UCSD-AML1 (cell line): ENCODE data around the gene DFFB.
"Not testable (repeated sequence)": the region's sequence is repeated elsewhere in the genome, so short reads cannot be mapped to it uniquely, and the experiment has no call there.

Source experiments
- DNase-seq: peaks from one replicate; lab custom pipeline; 2025; ENCODE audit not compliant: unreplicated experiment; lab: John Stamatoyannopoulos, UW

DFFB gene

GRCh38 chr1:3908886-3909517 lies 51.7 kb downstream of the DFFB start:
- no peak for DNase-seq

GRCh38 chr1:3909615-3910014 lies 52.3 kb downstream of the DFFB start:
- DNase-seq = no peak

- DNase-seq = no peak
Observed at GRCh38 chr1:3910049-3910731, 52.9 kb downstream of the DFFB start.

GRCh38 chr1:3910857-3911845 lies 53.9 kb downstream of the DFFB start:
- peak; percentile 49 for DNase-seq

GRCh38 chr1:3911981-3912808 lies 54.9 kb downstream of the DFFB start:
- no peak for DNase-seq

- no peak for DNase-seq
Observed at GRCh38 chr1:3912809-3913685, 55.8 kb downstream of the DFFB start.

GRCh38 chr1:3914331-3914851 lies 57.1 kb downstream of the DFFB start:
- no peak for DNase-seq

GRCh38 chr1:3914911-3915310 lies 57.6 kb downstream of the DFFB start:
- no peak for DNase-seq

GRCh38 chr1:3915551-3916121 lies 58.4 kb downstream of the DFFB start:
- no peak for DNase-seq

GRCh38 chr1:3917761-3918160 lies 60.5 kb downstream of the DFFB start:
- no peak for DNase-seq

GRCh38 chr1:3918359-3918758 lies 61.1 kb downstream of the DFFB start:
- not testable (repeated sequence) for DNase-seq

- DNase-seq = no peak
Observed at GRCh38 chr1:3918966-3919611, 61.8 kb downstream of the DFFB start.

GRCh38 chr1:3919706-3920105 lies 62.4 kb downstream of the DFFB start:
- no peak for DNase-seq

- DNase-seq = no peak
Observed at GRCh38 chr1:3921765-3922164, 64.5 kb downstream of the DFFB start.

- DNase-seq = no peak
Observed at GRCh38 chr1:3922201-3922725, 65.0 kb downstream of the DFFB start.

- DNase-seq = no peak
Observed at GRCh38 chr1:3922851-3923250, 65.6 kb downstream of the DFFB start.

GRCh38 chr1:3923378-3924185 lies 66.3 kb downstream of the DFFB start:
- DNase-seq = no peak
